Endothelial cell of umbilical vein (primary cell): ENCODE data around the gene DMRTB1. TPM values are rescaled to one million over a fixed set of nuclear protein-coding genes. Genes with fewer than 3 reads are reported as not detected.

Experiments
- BruUV-seq: library from RNA; stranded (reverse); fragments of 400-500 nt; replicated peaks from 2 replicates; lab custom pipeline; 2021; lab: Mats Ljungman, UMichigan
- CTCF ChIA-PET: fragments of 300-600, 350-600 bp; sonication (Branson Sonifier 250); formaldehyde crosslinking; loops from one replicate; lab custom pipeline; 2021; ENCODE audit warnings: antibody characterized with exemption, inconsistent platforms; lab: Charles Lee
- POLR2A ChIA-PET: fragments of 300-600, 350-600 bp; sonication (Branson Sonifier 250); formaldehyde crosslinking; loops from one replicate; lab custom pipeline; 2021; ENCODE audit warnings: antibody characterized with exemption, inconsistent platforms; lab: Charles Lee
- DNase-seq: peaks from one replicate; pipeline ENCODE4 v3.0.0-alpha.2; 2011; ENCODE audit warnings: low read depth, low spot score
- FAIRE-seq: peaks from 2 replicates; lab custom pipeline; 2011; peaks lifted over from hg19 to GRCh38; lab: Jason Lieb, UNC
- H2AFZ ChIP-seq: 2 replicates; pipeline ENCODE4 v1.6.0; 2012; ENCODE audit warnings: low read depth, low read length, control low read depth, inconsistent platforms
- H3K27ac ChIP-seq: 2 replicates; pipeline ENCODE4 v1.5.1; 2011; ENCODE audit warnings: low read depth, mild to moderate bottlenecking, control low read depth, low read length, moderate library complexity; ENCODE audit not compliant: insufficient read depth
- H3K27me3 ChIP-seq, 2 experiments: 2 replicates each; pipeline versions ENCODE4 v1.6.0 to v1.6.1; 2011; ENCODE audit warnings: low read length in 2 of 2, mixed read lengths in 1 of 2; ENCODE audit not compliant: control insufficient read depth in 2 of 2, insufficient read depth in 2 of 2
- H3K36me3 ChIP-seq, 2 experiments: 2 replicates in 1 of 2; 3 replicates in 1 of 2; pipeline ENCODE4 v1.5.1; 2011; ENCODE audit warnings: low read length in 2 of 2, mild to moderate bottlenecking in 1 of 2, moderate library complexity in 1 of 2; ENCODE audit not compliant: control insufficient read depth in 2 of 2, insufficient read depth in 2 of 2; ENCODE audit errors: extremely low read depth in 1 of 2
- H3K4me1 ChIP-seq: 3 replicates; pipeline ENCODE4 v1.5.1; 2011; ENCODE audit warnings: mild to moderate bottlenecking, low read length; ENCODE audit not compliant: control insufficient read depth, insufficient read depth; ENCODE audit errors: extremely low read depth
- H3K4me2 ChIP-seq: 2 replicates; pipeline ENCODE4 v1.6.1; 2011; ENCODE audit warnings: low read length, control low read depth, mixed read lengths; ENCODE audit not compliant: insufficient read depth
- H3K4me3 ChIP-seq, 3 experiments: fragments of 200-600 bp in 1 of 3; sonication (generic), shearing (Covaris generic) in 1 of 3; replicated peaks in 1 of 3; 2 replicates each; pipeline ENCODE4 v1.5.1; 2011 to 2016; ENCODE audit warnings: control low read depth in 3 of 3, low read length in 3 of 3, mild to moderate bottlenecking in 2 of 3, inconsistent platforms in 1 of 3, low read depth in 1 of 3, moderate library complexity in 1 of 3; ENCODE audit not compliant: insufficient read depth in 1 of 3
- H3K79me2 ChIP-seq: 2 replicates; pipeline ENCODE4 v1.6.0; 2012; ENCODE audit warnings: low read length, inconsistent platforms; ENCODE audit not compliant: control insufficient read depth, insufficient read depth
- H3K9ac ChIP-seq: replicated peaks from 2 replicates; pipeline ENCODE3; 2011; ENCODE audit warnings: low read length, control low read depth; ENCODE audit not compliant: insufficient read depth; ENCODE audit errors: extremely low read depth
- H3K9me1 ChIP-seq: replicated peaks from 3 replicates; pipeline ENCODE4 v1.6.0; 2011; ENCODE audit warnings: mild to moderate bottlenecking, low read length; ENCODE audit not compliant: control insufficient read depth, insufficient read depth; ENCODE audit errors: extremely low read depth
- H3K9me3 ChIP-seq: replicated peaks from 2 replicates; pipeline ENCODE4 v1.5.1; 2012; ENCODE audit warnings: low read length, inconsistent platforms; ENCODE audit not compliant: control insufficient read depth, insufficient read depth
- H4K20me1 ChIP-seq: replicated peaks from 2 replicates; pipeline ENCODE3; 2011; ENCODE audit warnings: mild to moderate bottlenecking, low read length; ENCODE audit not compliant: control insufficient read depth, insufficient read depth; ENCODE audit errors: extremely low read depth
- EZH2 ChIP-seq: IDR thresholded peaks from 2 replicates; pipeline ENCODE4 v1.6.1; 2012; ENCODE audit warnings: borderline replicate concordance, low read depth, mild to moderate bottlenecking, moderate library complexity, low read length, inconsistent platforms; ENCODE audit not compliant: severe bottlenecking
- FOS ChIP-seq: IDR thresholded peaks from 2 replicates; pipeline ENCODE4 v1.6.1; 2011; ENCODE audit warnings: mild to moderate bottlenecking, low read length, moderate library complexity, borderline replicate concordance; ENCODE audit not compliant: insufficient read depth
- GATA2 ChIP-seq: IDR thresholded peaks from 2 replicates; pipeline ENCODE4 v1.7.0; 2011; ENCODE audit warnings: low read depth, mild to moderate bottlenecking, moderate library complexity, mixed read lengths, low read length; ENCODE audit not compliant: insufficient read length, insufficient read depth
- JUN ChIP-seq: IDR thresholded peaks from 2 replicates; pipeline ENCODE4 v1.6.1; 2011; ENCODE audit warnings: borderline replicate concordance, low read depth; ENCODE audit not compliant: insufficient read length, insufficient read depth
- MYC ChIP-seq: IDR thresholded peaks from one replicate; pipeline ENCODE4 v1.6.1; 2011; ENCODE audit warnings: mild to moderate bottlenecking, low read depth, low read length
- POLR2A ChIP-seq: IDR thresholded peaks from 2 replicates; pipeline ENCODE4 v1.6.1; 2012; ENCODE audit warnings: low read depth, mild to moderate bottlenecking, control low read depth, low read length
- POLR2AphosphoS5 ChIP-seq: IDR thresholded peaks from 2 replicates; pipeline ENCODE4 v1.6.1; 2012; ENCODE audit warnings: low read depth, mild to moderate bottlenecking, control low read depth, low read length, moderate library complexity; ENCODE audit not compliant: insufficient read depth
- dilution Hi-C: fragments of 300-500 bp; cut with MboI; formaldehyde crosslinking; loops from one replicate; pipeline ENCODE4 v1.15.0; 2019; ENCODE audit warnings: low sequenced_read_pairs; ENCODE audit not compliant: extremely low pct_ligation_motif_present
- intact Hi-C: fragments of 100-400 bp; cut with micrococcal nuclease; formaldehyde crosslinking; loops from one replicate; pipeline ENCODE4 v1.10.0; 2022
- polyA plus RNA-seq, 4 experiments: library from polyadenylated mRNA; depleted of rRNA in 3 of 4; stranded (reverse) in 3 of 4; unstranded in 1 of 4; fragments of >200 nt; gene quantifications; 2 replicates each; pipeline versions ENCODE4 v1.2.1 to v1.2.3, GENCODE V29; 2011 to 2012; ENCODE audit warnings: missing spikeins in 1 of 4
- total RNA-seq: library from RNA; stranded (reverse); gene quantifications from 2 replicates; pipeline ENCODE4 v1.2.3, GENCODE V29; 2021
- TF ChIP-seq, protein P1 (sequence below), 2 donors: IDR thresholded peaks; 1 replicate in 1 of 2; 2 replicates in 1 of 2; pipeline ENCODE4 v1.5.1; 2011; ENCODE audit warnings: low read length in 2 of 2, mild to moderate bottlenecking in 2 of 2, moderate library complexity in 2 of 2, control low read depth in 1 of 2, inconsistent platforms in 1 of 2, low read depth in 1 of 2; ENCODE audit not compliant: insufficient read depth in 1 of 2; ENCODE audit errors: extremely low read depth in 1 of 2
- TF ChIP-seq, protein P2 (sequence below): IDR thresholded peaks from 2 replicates; pipeline ENCODE4 v1.6.1; 2011; ENCODE audit not compliant: insufficient read depth, insufficient read length

DMRTB1 gene
- total and polyA plus RNA-seq, 2 donors (not counting 3 experiments of a cell fraction or from before 2014, with no cell fraction given), result not detected

DNA sequence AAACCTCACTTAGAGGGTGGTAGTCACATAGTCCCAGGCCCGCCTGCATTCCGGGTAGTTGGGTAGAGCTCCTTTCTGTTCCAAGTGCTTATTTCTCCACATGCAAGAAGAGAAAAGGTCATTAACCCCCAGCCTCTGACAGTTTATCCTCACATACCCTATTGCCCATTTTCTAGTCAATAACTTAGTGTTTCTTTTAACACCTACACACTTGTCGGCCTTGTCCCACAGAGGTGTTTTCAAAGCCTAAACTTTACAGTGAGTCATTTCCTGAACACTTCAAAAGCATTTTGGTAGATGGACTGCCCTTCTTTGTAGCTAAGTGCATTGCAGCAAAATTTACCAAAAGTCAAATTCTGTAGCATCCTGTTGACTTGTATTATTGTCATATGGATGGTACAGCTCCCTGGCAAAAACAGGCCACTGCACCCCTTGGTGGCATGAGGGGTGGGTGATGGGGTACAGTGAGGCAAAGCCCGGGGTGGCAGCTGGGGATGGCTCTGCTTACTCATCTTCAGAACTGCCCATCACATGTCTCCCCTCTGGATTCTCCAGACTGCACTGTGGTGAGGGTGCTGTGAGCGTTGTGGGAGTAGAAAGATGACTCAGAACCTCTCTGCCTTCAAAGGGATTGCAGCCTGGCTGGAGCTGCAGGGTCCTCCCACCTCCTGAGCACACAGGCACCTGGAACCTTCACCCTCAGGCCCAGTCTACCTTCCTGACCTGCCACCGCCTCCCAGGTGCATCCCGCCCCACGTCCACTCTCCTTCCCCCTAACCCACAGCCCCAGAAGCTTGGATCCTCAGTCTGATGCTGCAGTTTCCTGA is 45.8 kb upstream of the DMRTB1 start:
- no peaks in the 10 kb centered on the region for H3K9me1 ChIP-seq
- intact Hi-C loops, result no loop called here
- DNase-seq, result no peak
- no peaks in the 10 kb centered on the region for H3K4me1 ChIP-seq
- no peaks in the 10 kb centered on the region for H3K79me2 ChIP-seq
- ChIA-PET POLR2A (no interaction called here), CTCF (interaction anchor here (1.5 kb wide), 1 partner anchor 20 kb away, joined by 5 read pairs; no protein-coding TSS in a partner anchor)
- H3K27ac ChIP-seq, result no peak overlapping the region
- no peaks in the 10 kb centered on the region for H3K36me3 ChIP-seq
- dilution Hi-C loops, result no loop called here
- BruUV-seq, result no TSS peak
- no peak overlapping the region for H3K4me3 ChIP-seq
- H3K9me3 ChIP-seq, result no peaks in the 10 kb centered on the region
- no peak overlapping the region for H3K4me2 ChIP-seq
- H4K20me1 ChIP-seq, result no peaks in the 10 kb centered on the region
- no peak overlapping the region for H2AFZ ChIP-seq
- H3K27me3 ChIP-seq, result peaks cover 8 to 17% of the 10 kb centered on the region in 2 experiments
- no peak for FAIRE-seq
- TF ChIP-seq MYC (no peak), POLR2A (no peak), JUN (no peak), EZH2 (no peak), GATA2 (no peak), POLR2AphosphoS5 (no peak), FOS (no peak)
- TF ChIP-seq, protein P1, sequence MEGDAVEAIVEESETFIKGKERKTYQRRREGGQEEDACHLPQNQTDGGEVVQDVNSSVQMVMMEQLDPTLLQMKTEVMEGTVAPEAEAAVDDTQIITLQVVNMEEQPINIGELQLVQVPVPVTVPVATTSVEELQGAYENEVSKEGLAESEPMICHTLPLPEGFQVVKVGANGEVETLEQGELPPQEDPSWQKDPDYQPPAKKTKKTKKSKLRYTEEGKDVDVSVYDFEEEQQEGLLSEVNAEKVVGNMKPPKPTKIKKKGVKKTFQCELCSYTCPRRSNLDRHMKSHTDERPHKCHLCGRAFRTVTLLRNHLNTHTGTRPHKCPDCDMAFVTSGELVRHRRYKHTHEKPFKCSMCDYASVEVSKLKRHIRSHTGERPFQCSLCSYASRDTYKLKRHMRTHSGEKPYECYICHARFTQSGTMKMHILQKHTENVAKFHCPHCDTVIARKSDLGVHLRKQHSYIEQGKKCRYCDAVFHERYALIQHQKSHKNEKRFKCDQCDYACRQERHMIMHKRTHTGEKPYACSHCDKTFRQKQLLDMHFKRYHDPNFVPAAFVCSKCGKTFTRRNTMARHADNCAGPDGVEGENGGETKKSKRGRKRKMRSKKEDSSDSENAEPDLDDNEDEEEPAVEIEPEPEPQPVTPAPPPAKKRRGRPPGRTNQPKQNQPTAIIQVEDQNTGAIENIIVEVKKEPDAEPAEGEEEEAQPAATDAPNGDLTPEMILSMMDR (IDR thresholded peaks at IDR 0.05; ENCODE audit: extremely low read depth in 1 of 2, insufficient read depth in 1 of 2, low read depth in 1 of 2, low read length in 2 of 2), result no peak
- TF ChIP-seq, protein P2, sequence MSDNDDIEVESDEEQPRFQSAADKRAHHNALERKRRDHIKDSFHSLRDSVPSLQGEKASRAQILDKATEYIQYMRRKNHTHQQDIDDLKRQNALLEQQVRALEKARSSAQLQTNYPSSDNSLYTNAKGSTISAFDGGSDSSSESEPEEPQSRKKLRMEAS, result no peak
- H3K9ac ChIP-seq, result no peak overlapping the region
